T-helper 17 cell (primary cell): ENCODE data around the gene NUDT19. TPM values are rescaled to one million over a fixed set of nuclear protein-coding genes. Genes with fewer than 3 reads are reported as not detected.
A peak's percentile ranks its signal among the peaks of the same experiment; 100 is the strongest.
"Not testable (repeated sequence)": the region's sequence is repeated elsewhere in the genome, so short reads cannot be mapped to it uniquely, and the experiment has no call there.

ENCODE experiments used
- ATAC-seq: fragments of 150-1000 bp; cut with Tn5 transposase; 2 replicates; pipeline ENCODE4 v1.10.0; 2021; ENCODE audit warnings: mild to moderate bottlenecking, moderate library complexity
- DNase-seq, 3 donors: peaks; one replicate each; pipeline versions ENCODE4 v3.0.0 to v3.0.0-alpha.2; 2020 to 2021
- H3K9me3 ChIP-seq: one replicate; pipeline ENCODE4 v1.7.0; 2013; ENCODE audit warnings: low read length, mild to moderate bottlenecking; ENCODE audit not compliant: control insufficient read depth, poor library complexity, severe bottlenecking
- H3K27ac Mint-ChIP-seq: one replicate; pipeline ENCODE4 v1.8.0; 2022; ENCODE audit warnings: mild to moderate bottlenecking, moderate library complexity, mixed read lengths
- H3K27me3 Mint-ChIP-seq: one replicate; pipeline ENCODE4 v1.8.0; 2022; ENCODE audit warnings: mixed read lengths
- H3K36me3 Mint-ChIP-seq: one replicate; pipeline ENCODE4 v1.8.0; 2022; ENCODE audit warnings: low read depth, mixed read lengths
- H3K4me1 Mint-ChIP-seq: one replicate; pipeline ENCODE4 v1.8.0; 2022; ENCODE audit warnings: mild to moderate bottlenecking, mixed read lengths
- H3K4me3 Mint-ChIP-seq: one replicate; pipeline ENCODE4 v1.8.0; 2022; ENCODE audit warnings: mild to moderate bottlenecking, moderate library complexity, mixed read lengths
- total RNA-seq, 4 donors: library from RNA in 2 of 4; stranded (reverse) in 2 of 4; gene quantifications; one replicate each; pipeline ENCODE4 v1.2.3 and lab custom pipeline; 2022 to 2026

NUDT19 gene
- total RNA-seq, 2 donors from 2014 or later, result 10.2 to 10.5 TPM

DNA sequence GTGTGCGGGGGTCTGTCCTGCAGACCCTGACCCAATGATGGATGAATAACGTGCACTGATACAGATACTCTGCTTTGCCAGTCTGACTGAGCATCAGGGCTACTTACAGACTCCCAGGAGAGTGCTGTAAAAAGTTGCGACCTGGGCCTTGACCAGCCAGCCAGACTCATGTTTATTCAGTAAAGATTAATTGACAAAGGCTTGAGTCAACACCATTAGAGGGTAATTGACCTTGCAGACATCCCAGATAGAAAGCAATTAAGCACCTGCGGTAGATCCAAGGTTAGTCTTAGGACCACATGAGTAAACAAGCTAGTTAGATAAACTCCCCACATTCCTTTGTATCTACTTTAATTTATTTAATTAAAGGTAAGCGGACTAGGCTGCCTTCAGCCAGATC is 10.4 kb downstream of the NUDT19 start:
- no peaks in the 10 kb centered on the region for H3K9me3 ChIP-seq
- Mint-ChIP-seq H3K4me3 (no peak overlapping the region), H3K4me1 (peaks cover 26% of the 10 kb centered on the region), H3K27me3 (no peaks in the 10 kb centered on the region), H3K36me3 (peaks cover 8% of the 10 kb centered on the region), H3K27ac (peak overlapping the region; percentile 24)
- DNase-seq (no peak), ATAC-seq (no peak)

GRCh38 chr19:32704006-32704405 is 12.4 kb downstream of the NUDT19 start:
- H3K27me3 Mint-ChIP-seq, H3K4me3 Mint-ChIP-seq, ATAC-seq, DNase-seq, H3K27ac Mint-ChIP-seq, H3K9me3 ChIP-seq, H3K36me3 Mint-ChIP-seq: not testable (repeated sequence)
- peaks cover 18% of the 10 kb centered on the region for H3K4me1 Mint-ChIP-seq

GRCh38 chr19:32708457-32708856 is 16.8 kb downstream of the NUDT19 start:
- DNase-seq (no peak), ATAC-seq (peak; percentile 77)
- Mint-ChIP-seq H3K4me1 (peaks cover 14% of the 10 kb centered on the region), H3K27ac (peak overlapping the region; percentile 41), H3K36me3 (peaks cover 3% of the 10 kb centered on the region), H3K4me3 (no peak overlapping the region), H3K27me3 (no peaks in the 10 kb centered on the region)
- no peaks in the 10 kb centered on the region for H3K9me3 ChIP-seq

DNA sequence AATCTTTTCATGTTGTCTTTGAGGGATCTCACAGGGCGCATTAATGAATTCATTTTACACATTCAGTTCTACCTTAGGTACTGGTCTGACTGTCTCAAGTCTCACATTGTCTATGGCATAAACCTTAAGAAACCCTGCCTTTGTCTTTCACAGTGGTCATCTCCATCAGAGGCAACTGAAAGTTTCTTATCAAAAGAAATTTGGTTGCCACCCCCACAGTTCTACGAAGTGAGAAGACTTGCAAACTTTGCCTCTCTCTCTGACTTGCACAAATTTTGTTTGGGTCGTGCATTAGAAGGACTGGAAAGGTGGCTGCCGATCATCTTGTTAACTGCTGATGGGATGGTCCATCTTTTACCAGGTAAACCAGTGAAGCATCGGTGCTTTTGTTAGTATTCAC is 17.4 kb downstream of the NUDT19 start:
- DNase-seq (no peak), ATAC-seq (no peak)
- Mint-ChIP-seq H3K27me3 (no peaks in the 10 kb centered on the region), H3K27ac (no peak overlapping the region), H3K4me3 (no peak overlapping the region), H3K36me3 (peaks cover 3% of the 10 kb centered on the region), H3K4me1 (peaks cover 14% of the 10 kb centered on the region)
- H3K9me3 ChIP-seq, result no peaks in the 10 kb centered on the region

- H3K27me3 Mint-ChIP-seq, result no peaks in the 10 kb centered on the region
- H3K9me3 ChIP-seq, result no peaks in the 10 kb centered on the region
- H3K36me3 Mint-ChIP-seq, result no peaks in the 10 kb centered on the region
- no peak overlapping the region for H3K4me3 Mint-ChIP-seq
- H3K4me1 Mint-ChIP-seq, result peaks cover 13% of the 10 kb centered on the region
- ATAC-seq (no peak), DNase-seq (no peak)
- no peak overlapping the region for H3K27ac Mint-ChIP-seq
These were observed 20.1 kb downstream of the NUDT19 start for GRCh38 chr19:32711747-32712146.

GRCh38 chr19:32716203-32716602 is 24.6 kb downstream of the NUDT19 start:
- not testable (repeated sequence) for ATAC-seq

GRCh38 chr19:32717496-32717895 is 25.9 kb downstream of the NUDT19 start:
- Mint-ChIP-seq H3K27ac (no peak overlapping the region), H3K4me1 (peaks cover 3% of the 10 kb centered on the region), H3K36me3 (no peaks in the 10 kb centered on the region), H3K27me3 (no peaks in the 10 kb centered on the region), H3K4me3 (no peak overlapping the region)
- no peak for DNase-seq
- no peak for ATAC-seq
- no peaks in the 10 kb centered on the region for H3K9me3 ChIP-seq

More at GRCh38 chr19:32716203-32716602, 24.6 kb downstream of the NUDT19 start:
- H3K9me3 ChIP-seq, H3K27me3 Mint-ChIP-seq, H3K27ac Mint-ChIP-seq, H3K4me3 Mint-ChIP-seq, H3K4me1 Mint-ChIP-seq, H3K36me3 Mint-ChIP-seq, DNase-seq: not testable (repeated sequence)

DNA sequence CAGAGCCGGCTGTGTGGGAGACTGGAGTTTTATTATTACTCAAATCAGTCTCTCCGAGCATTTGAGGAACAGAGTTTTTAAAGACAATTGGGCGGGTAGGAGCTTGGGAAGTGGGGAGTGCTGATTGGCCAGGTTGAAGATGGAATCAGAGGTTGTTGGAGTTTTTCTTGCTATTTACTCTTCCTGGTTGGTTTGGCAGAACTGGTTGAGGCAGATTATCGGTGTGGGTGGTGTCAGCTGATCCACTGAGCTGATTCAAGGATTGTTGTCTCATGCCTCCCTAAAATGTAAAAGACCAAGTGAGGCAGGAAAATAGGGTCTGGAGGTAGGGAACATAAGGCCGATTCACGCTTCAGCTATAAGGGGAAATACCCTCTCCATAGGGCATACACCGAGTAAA is 26.7 kb downstream of the NUDT19 start:
- H3K27me3 Mint-ChIP-seq, result no peaks in the 10 kb centered on the region
- DNase-seq, result no peak
- H3K4me1 Mint-ChIP-seq, result peaks cover 3% of the 10 kb centered on the region
- no peaks in the 10 kb centered on the region for H3K9me3 ChIP-seq
- H3K36me3 Mint-ChIP-seq, result no peaks in the 10 kb centered on the region
- no peak overlapping the region for H3K4me3 Mint-ChIP-seq
- no peak overlapping the region for H3K27ac Mint-ChIP-seq
- ATAC-seq, result no peak

DNA sequence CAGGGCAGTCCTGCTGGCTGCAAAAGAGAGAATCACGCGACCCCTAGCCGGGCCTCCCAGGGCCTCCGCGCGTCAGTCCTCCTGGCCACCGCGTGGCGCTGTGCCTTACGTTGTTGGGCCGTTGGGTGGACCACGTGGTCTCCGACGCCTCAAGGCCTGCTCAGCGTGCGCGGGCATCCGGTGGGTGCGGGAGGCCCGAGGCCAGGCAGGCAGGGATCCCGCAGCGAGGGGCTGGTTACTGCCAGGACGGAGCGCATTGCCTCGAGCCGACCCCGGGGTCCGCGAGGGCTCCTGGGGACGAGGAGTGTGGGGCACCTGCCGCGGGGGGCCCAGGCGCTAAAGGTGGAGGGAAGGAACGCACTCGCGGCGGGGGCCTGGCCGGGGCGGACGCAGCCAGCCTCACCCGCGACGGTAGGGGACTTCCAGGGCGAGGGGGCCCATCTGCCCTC is 28.0 kb downstream of the NUDT19 start, which contains the start of gene TDRD12:
TDRD12 (plus strand) TSS at position 157 of the 449 bp plus-strand sequence. CDS start 306 bp downstream, outside the sequence.
- H3K4me1 Mint-ChIP-seq, result peaks cover 3% of the 10 kb centered on the region
- no peaks in the 10 kb centered on the region for H3K27me3 Mint-ChIP-seq
- H3K27ac Mint-ChIP-seq, result no peak within 1 kb of the TSS
- no peak for ATAC-seq
- no peaks in the 10 kb centered on the region for H3K9me3 ChIP-seq
- H3K4me3 Mint-ChIP-seq, result no peak within 1 kb of the TSS
- no peak for DNase-seq
- H3K36me3 Mint-ChIP-seq, result no peaks in the 10 kb centered on the region

- H3K27ac Mint-ChIP-seq, result no peak overlapping the region
- H3K4me1 Mint-ChIP-seq, result no peaks in the 10 kb centered on the region
- no peaks in the 10 kb centered on the region for H3K27me3 Mint-ChIP-seq
- H3K9me3 ChIP-seq, result no peaks in the 10 kb centered on the region
- no peaks in the 10 kb centered on the region for H3K36me3 Mint-ChIP-seq
- ATAC-seq (no peak), DNase-seq (no peak)
- H3K4me3 Mint-ChIP-seq, result no peak overlapping the region
These were observed 28.8 kb downstream of the NUDT19 start for GRCh38 chr19:32720216-32720935.

DNA sequence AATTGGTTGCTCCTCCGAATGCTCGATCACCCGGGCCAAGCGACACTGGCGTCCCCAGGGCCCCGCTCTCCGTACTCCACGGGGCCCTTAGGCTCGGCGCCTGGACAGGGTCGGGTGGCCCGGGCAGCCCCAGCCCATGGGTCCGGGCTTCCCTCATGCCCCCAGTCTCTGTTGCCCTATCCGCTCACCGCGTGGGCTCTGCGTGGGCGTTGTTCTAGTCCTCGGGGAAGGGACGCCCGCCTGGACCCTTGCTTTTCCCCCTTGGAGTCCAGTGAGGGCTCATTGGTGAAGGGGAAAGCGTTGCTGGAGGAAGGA is 29.3 kb downstream of the NUDT19 start:
- ATAC-seq, result no peak
- Mint-ChIP-seq H3K4me3 (no peak overlapping the region), H3K27ac (no peak overlapping the region), H3K4me1 (no peaks in the 10 kb centered on the region), H3K36me3 (no peaks in the 10 kb centered on the region), H3K27me3 (no peaks in the 10 kb centered on the region)
- no peaks in the 10 kb centered on the region for H3K9me3 ChIP-seq
- no peak for DNase-seq

DNA sequence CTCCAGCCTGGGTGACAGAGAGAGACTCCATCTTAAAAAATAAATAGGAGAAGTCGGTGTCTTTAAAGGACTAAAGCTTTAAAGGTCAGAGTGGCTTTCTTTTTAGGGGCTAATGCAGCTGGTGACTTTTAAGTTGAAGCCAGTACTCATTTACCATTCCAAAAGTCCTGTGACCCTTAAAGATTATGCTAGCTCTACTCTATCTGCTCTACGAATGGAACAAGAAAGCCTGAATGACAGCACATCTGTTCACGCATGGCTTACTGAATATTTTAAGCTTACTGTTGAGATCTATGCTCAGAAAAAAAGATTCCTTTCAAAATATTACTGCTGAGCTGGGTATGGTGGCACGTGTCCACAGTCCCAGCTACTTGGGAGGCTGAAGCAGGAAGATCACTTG is 44.3 kb downstream of the NUDT19 start:
- ATAC-seq, result no peak
- DNase-seq, result no peak
- Mint-ChIP-seq H3K4me3 (no peak overlapping the region), H3K4me1 (peaks cover 2% of the 10 kb centered on the region), H3K36me3 (no peaks in the 10 kb centered on the region), H3K27ac (peak overlapping the region; percentile 2), H3K27me3 (peaks cover 10% of the 10 kb centered on the region)
- H3K9me3 ChIP-seq, result no peaks in the 10 kb centered on the region

DNA sequence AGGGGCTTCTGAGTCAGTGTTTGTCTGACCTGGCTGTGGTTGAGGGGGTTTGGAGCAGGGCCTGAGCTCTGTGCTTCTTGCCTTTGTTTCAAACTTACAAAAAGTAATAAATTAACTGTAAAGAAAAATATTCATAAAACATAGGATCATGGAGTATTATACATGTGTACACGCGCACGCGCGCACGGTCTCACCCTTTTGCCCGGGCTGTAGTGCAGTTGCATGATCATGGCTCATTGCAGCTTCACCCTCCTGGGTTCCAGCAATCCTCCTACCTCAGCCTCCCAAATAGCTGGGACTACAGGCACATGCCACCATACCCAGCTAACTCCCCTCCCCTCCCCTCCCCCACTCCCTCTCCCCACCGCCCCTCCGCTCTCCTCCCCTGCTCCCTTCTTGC is 51.4 kb downstream of the NUDT19 start:
- DNase-seq, result no peak
- Mint-ChIP-seq H3K4me1 (peaks cover 2% of the 10 kb centered on the region), H3K27me3 (no peaks in the 10 kb centered on the region), H3K36me3 (no peaks in the 10 kb centered on the region), H3K4me3 (no peak overlapping the region), H3K27ac (no peak overlapping the region)
- ATAC-seq, result no peak
- no peaks in the 10 kb centered on the region for H3K9me3 ChIP-seq

DNA sequence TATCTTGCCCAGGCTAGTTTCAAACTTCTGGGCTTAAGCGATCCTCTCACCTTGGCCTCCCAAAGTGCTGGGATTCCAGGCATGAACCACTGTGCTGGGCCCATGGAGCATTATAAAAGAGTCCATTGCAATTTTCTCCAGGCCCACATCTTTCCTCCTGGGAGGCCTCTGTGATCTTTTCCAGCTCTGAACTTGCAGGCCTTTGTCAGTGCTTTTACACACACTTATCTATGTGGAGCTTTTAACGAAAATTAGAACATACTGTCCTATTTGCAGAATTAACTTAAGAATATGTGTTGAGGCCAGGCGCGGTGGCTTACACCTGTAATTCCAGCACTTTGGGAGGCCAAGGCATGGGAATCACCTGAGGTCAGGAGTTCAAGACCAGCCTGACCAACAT is 51.8 kb downstream of the NUDT19 start:
- Mint-ChIP-seq H3K4me3 (no peak overlapping the region), H3K4me1 (peaks cover 2% of the 10 kb centered on the region), H3K27me3 (no peaks in the 10 kb centered on the region), H3K36me3 (no peaks in the 10 kb centered on the region), H3K27ac (no peak overlapping the region)
- no peaks in the 10 kb centered on the region for H3K9me3 ChIP-seq
- DNase-seq (no peak), ATAC-seq (no peak)
